GM12891 (cell line): ENCODE results near the gene UBTD2.

Experiments used
- POLR2A ChIP-seq: IDR thresholded peaks from 2 replicates; pipeline ENCODE4 v1.6.1; 2011; ENCODE audit warnings: low read depth, low read length, control low read depth
- POLR2AphosphoS5 ChIP-seq: IDR thresholded peaks from 2 replicates; pipeline ENCODE4 v1.6.1; 2011; ENCODE audit warnings: low read depth, low read length, control low read depth
- SPI1 ChIP-seq: IDR thresholded peaks from 2 replicates; pipeline ENCODE4 v1.6.1; 2011; ENCODE audit warnings: low read depth, low read length, control low read depth
- TAF1 ChIP-seq: IDR thresholded peaks from 2 replicates; pipeline ENCODE4 v1.6.1; 2011; ENCODE audit warnings: low read depth, low read length, control low read depth

DNA sequence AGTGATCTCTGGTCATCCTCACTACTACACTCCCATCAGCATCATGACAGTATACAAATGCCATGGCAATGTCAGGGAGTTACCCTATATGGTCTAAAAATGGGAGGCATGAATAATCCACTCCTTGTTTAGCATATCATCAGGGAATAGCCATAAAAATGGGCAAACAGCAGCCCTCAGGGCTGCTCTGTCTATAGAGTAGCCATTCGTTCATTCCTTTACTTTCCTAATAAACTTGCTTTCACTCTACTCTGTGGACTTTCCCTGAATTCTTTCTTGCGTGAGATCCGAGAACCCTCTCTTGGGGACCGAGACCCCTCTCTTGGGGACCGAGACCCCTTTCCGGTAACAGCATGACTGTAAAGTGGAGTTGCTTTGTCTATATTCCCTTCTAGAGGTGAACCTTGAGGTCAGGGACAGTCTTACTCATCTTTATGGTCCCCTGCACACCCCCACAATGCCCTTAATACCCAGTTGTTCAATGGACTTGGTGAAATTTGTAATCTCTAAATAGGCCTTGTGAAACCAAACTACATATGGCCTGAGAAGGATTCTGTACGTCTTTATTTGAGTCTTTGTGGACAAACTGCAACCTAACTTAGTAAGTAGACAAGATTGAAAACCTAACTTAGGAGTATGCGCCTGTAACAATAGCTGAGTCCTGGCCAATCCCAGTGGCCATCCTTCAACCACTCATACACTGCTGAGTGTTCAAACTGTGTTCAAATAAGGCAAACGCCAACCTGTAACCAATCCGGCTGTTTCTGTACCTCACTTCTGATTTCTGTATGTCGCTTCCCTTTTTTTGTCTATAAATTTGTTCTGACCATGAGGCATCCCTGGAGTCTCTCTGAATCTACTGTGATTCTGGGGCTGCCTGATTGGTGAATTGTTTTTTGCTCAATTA is 32.3 kb upstream of the UBTD2 start:
- TF ChIP-seq POLR2A (no peak), POLR2AphosphoS5 (no peak), TAF1 (no peak), SPI1 (no peak)
